GM12892 (cell line): ENCODE data around the gene VGLL4.

Source experiments
- DNase-seq: peaks from one replicate; pipeline ENCODE4 v3.0.0; 2011; ENCODE audit not compliant: insufficient read length
- FAIRE-seq: peaks from 2 replicates; lab custom pipeline; 2011; peaks lifted over from hg19 to GRCh38; lab: Jason Lieb, UNC
- POLR2A ChIP-seq: IDR thresholded peaks from 2 replicates; pipeline ENCODE4 v1.6.1; 2011; ENCODE audit warnings: low read depth, low read length, control low read depth
- POLR2AphosphoS5 ChIP-seq: IDR thresholded peaks from 2 replicates; pipeline ENCODE4 v1.6.1; 2011; ENCODE audit warnings: low read depth, low read length, control low read depth
- TAF1 ChIP-seq: IDR thresholded peaks from 2 replicates; pipeline ENCODE4 v1.6.1; 2011; ENCODE audit warnings: low read depth, mild to moderate bottlenecking, control low read depth, low read length, borderline replicate concordance

The VGLL4 gene

DNA sequence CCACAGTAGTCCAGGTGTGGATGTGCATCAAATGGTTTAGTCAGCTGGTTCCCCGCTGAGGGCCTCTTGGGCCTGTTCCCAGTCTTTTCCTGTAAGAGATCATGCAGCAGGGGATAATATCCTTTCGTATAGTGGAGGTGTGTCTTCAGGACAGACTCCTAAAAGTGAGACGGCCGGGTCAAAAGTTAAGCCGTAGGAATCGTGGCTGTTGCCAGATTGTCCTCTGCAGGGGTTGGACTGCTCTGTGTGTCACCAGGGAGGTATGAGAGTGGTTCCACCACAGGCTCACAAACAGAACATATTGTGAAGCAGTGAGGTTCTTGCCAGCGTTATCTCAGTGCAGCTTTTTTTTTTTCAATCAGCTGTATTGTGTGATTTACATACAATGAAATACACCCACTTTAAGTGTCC is 95.0 kb downstream of the VGLL4 start:
- DNase-seq (no peak), FAIRE-seq (no peak)
- no peak for TF ChIP-seq POLR2A
- no peak for TF ChIP-seq POLR2AphosphoS5
- TF ChIP-seq TAF1 = no peak

DNA sequence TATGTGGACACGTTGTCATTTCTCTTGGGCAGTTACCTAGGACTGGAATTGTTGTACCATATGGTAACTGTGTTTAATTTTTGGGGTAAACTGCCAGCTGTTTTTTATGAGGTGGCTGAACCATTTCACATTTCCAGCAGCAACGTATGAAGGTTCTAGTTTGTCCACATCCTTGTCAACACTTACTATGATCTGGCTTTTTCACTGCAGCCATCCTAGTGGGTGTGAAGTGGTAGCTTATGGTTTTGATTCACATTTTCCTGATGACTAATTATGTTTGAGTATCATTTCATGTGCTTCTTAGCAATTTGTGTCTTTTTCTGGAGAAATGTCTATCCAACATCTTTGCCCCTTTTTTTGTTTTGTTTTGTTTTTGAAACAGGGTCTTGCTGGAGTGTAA is 96.2 kb downstream of the VGLL4 start:
- no peak for DNase-seq
- FAIRE-seq = no peak
- no peak for TF ChIP-seq TAF1

DNA sequence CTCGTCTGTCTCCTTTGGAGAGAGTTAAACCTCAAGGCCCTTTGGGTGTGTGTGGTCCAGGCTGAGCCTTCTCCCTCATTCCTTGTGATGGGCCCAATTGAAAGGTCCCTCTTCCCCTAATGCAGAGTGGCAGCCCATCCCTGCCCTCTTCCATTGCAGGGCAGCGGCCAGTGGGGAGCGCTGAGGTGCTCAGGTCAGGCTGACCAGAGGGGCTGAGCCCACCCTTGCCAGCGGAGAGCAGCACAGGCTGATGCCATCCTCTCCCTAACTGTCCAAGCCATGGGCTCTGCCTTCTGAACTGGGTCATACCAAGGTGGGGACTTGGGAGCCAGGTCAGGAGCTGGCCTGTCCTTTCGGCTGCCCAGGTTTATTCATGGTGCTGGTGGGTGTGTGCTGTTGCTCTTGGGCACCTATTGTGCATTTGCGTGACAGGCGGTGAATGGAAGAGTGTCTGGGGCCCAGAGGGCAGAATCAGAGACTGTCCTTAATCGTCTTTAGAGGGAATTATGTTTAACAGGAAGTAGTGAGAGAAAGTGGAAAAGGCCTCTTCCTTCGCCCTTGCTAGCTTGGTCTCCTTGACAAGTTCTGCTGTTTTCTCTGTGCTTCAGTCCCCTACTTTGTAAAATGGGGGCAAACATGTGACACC is 96.9 kb downstream of the VGLL4 start:
- TF ChIP-seq POLR2A (no peak), POLR2AphosphoS5 (no peak), TAF1 (no peak)
- FAIRE-seq (no peak), DNase-seq (no peak)

DNA sequence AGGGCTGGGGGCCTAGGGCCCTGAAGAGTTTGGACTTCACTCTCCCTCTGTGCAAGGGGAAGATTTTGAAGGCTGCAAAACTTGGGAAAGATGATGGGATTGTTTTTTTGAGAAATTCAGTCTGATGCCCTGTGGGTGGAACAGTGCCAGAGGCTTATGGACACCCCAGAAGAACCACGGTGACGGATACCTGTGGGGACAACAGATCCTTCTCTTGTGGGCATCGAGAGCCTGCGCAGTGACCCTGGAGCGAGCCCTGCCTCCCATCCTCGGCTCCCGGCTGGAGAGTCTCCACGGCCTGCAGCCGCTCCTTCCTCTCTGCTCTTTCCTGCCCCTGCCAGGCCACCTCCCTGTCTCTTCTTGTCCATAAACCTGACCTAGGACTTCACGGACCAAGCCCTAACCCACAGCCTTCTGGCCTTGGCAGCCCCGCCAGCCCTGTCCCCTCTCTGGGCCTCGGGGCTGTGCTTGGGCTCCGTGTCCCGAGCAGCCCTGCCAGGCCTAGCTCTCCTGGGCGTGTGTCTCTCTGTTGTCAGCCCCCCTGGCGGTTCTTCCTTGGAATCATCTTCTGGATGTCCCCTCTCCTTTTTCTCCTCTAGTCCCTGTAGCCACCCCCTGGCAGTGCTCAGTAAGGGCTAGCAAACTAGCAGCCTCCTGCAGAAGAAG is 98.4 kb downstream of the VGLL4 start:
- DNase-seq = no peak
- no peak for FAIRE-seq
- TF ChIP-seq TAF1 = no peak
- TF ChIP-seq POLR2AphosphoS5 = no peak
- no peak for TF ChIP-seq POLR2A

DNA sequence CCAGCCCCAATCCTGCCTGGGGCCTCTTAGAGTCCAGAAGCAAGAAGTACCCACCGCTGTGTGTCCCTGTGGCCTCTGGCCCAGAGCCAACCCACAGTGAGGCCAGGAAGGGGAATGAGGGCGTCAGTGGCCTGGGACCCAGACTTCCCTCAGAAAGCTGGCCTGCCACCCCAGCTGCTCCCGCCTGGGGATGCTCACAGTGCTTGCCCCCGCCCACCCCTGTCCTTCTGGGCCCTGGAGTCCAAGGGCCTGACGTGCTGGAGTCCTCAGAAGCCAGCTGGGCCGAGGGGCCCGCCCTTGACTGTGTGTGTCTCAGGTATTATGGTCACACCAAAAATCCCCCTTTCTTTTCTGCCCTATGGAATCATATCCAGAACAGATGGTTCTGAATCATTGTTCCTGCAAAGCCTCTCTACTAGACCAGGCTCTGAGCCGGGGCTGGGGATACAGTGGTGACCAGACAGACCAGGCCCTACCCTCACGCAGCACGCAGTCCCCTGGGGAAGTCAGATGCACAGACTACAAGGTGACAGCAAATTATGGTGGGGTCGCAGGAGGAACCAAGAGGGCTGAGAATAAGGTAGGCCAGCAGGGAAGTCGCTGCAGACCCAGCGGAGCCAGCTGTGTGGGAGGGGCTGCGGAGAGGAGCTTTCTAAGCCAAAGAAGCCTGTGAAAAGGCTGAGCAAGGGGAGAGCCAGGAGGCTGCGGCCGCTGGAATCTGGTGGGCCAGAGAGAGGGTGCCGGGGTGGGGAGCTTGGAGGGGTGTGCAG is 99.1 kb downstream of the VGLL4 start:
- DNase-seq (no peak), FAIRE-seq (no peak)
- no peak for TF ChIP-seq TAF1
- TF ChIP-seq POLR2A = no peak
- no peak for TF ChIP-seq POLR2AphosphoS5

DNA sequence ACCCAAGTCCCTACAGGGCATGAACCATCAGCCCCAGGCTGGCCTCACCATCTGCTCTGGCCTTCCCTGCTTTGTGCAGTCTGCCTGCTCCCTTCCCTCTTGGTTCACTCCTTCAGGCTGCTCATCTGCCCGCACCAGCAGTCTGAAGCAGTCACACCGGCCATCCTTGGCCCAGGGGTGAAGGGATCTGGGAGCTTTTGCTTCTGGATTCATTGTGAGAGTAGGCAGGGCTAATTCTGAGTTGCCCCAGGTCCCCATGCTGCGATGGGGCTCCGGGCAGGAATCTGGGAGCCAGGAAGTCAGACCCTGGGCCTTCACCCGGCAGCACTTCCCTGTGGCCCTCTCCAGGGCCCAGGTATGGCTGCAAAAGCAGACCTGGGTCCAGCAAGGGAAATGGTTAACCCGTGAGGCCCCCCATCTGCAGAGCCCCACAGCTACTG is 99.7 kb downstream of the VGLL4 start:
- no peak for DNase-seq
- no peak for FAIRE-seq

DNA sequence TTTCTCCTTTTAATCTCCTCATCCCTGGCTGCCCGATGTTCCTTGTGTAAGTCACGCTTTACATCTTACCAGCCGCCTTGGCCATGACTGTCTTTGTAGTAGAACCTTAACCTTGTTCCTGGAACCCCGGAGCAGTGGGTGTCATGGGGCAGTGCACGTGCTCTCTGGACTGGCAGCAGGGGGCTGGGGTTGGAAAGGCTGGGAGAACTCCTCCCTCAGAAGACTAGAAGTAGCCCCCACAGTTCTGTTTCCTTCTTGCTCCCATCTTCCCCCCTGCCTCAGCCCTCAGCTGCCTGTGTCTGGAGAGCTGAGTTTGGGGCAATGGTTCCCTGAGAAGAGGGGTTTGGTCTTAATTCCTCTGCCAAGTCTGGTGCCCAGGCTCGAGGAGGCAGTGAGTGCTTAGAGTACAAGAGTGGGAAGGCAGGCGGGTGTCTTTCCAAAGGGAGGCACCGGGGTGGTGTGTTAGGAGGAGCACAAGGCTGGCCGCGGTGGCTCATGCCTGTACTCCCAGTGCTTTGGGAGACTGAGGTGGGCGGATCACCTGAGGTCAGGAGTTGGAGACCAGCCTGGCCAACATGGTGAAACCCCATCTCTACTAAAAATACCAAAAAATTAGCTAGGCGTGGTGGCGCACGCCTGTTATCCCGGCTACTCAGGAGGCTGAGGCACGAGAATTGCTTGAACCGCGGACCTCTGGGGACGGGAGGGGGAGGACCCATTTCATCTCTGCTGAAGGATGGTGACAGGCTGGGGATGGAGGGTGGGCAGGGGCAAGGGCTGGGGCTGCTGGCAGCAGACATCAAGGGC is 100.4 kb downstream of the VGLL4 start:
- DNase-seq (no peak), FAIRE-seq (no peak)
- TF ChIP-seq TAF1 (no peak), POLR2AphosphoS5 (no peak), POLR2A (no peak)

More for the DNA sequence above, 99.7 kb downstream of the VGLL4 start:
- TF ChIP-seq TAF1 (no peak), POLR2AphosphoS5 (no peak), POLR2A (no peak)

DNA sequence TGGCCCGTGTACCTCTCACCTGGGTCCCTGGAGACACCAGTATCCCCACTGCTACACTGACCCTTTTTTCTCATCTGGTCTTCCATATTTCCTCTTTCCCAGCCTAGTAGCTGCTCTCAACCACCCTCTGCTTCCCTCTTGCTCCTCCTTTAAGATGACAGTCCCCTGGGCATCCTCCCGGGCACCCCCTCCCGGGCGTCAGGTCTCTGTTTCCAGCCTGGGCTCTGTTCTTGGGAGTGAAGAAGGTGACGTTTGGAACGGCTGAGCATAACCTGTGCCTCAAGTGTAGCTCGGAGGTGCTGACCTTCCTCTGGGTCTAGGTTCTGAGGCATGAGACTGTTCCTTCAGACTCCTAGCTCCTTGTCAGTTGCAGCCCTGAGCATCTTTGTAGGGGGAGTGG is 101.2 kb downstream of the VGLL4 start:
- no peak for FAIRE-seq
- DNase-seq = no peak

DNA sequence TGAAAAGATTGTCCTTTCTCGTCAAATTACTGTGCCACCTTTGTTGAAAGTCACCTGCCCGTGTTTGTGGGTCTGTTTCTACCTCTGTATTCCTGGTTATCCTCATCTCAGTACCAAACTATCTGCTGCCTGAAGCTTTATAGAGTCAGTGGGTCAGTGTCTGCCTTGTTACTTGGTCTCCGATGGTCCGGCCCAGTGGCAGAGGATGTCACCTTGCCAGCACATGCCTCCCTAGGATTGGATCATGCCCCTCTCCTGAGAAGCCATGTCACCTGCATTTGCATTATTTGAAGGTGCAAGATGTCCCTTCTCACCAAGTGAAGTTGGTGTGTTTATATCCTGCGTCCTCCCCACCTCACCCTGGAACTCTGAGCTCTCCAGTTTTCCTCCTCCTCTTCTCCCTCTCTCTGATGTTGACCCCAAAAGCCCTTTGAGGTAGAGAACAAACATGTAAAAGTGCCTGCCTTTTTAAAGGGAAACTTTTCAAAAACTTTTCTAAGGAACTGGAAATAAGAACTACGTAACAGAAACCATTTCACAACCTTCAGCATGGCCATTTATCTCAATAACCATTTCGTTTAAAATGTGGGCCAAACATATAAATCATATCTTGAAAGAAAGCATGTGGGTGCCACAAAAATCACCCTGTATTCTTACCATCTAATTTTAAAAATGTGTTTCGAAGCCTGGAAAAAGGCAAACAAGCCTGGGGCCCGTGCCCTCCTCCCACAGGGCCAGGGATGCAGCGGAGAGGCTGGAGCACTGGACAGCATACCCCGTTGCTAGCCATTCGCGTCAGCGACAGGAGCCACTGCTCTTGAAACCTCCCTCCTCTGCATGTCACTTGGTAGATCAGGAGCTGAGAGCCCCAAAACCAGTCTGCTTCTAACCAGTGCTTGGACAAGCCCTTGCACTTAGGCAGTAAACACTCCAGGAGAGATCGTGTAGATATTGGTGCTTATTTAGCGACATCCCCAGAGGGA is 102.1 kb downstream of the VGLL4 start:
- no peak for FAIRE-seq
- no peak for DNase-seq
- TF ChIP-seq POLR2A (no peak), POLR2AphosphoS5 (no peak), TAF1 (no peak)

More for the DNA sequence above, 101.2 kb downstream of the VGLL4 start:
- TF ChIP-seq TAF1 (no peak), POLR2A (no peak), POLR2AphosphoS5 (no peak)

DNA sequence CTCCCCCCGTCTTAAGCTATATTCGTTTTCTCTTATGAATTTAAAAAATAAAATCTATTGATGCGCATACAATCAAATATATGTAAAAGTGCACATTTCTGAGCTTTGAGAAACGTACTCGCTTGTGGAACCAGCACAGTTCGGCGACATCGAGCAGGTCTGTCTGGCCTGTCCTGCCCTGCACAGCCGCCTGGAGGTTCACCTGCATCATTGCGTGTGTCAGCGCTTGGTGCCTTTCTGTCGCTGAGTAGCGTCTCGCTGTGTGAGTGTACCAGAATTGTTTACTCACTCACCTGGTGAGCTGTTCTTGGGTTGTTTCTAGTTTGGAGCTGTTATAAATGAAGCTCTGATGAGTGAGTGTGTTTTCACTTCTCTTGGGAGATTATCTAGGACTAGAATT is 104.0 kb downstream of the VGLL4 start:
- no peak for DNase-seq
- no peak for FAIRE-seq
- TF ChIP-seq POLR2AphosphoS5 (no peak), POLR2A (no peak), TAF1 (no peak)
